Testis (tissue), 3 donors: ENCODE data around the gene UCP1. TPM values are rescaled to one million over a fixed set of nuclear protein-coding genes. Genes with fewer than 3 reads are reported as not detected.
"Not testable (repeated sequence)": the region's sequence is repeated elsewhere in the genome, so short reads cannot be mapped to it uniquely, and the experiment has no call there.

ENCODE experiments used
- DNase-seq: peaks from one replicate; pipeline ENCODE4 v3.0.0-alpha.2; 2019
- H3K27ac ChIP-seq, 2 donors: fragments of 200-600 bp; sonication (generic); one replicate each; pipeline ENCODE4 v1.5.1; 2019
- H3K27me3 ChIP-seq: fragments of 200-600 bp; sonication (generic); one replicate; pipeline ENCODE4 v1.5.1; 2019
- H3K36me3 ChIP-seq: fragments of 200-600 bp; sonication (generic); one replicate; pipeline ENCODE4 v1.5.1; 2017; ENCODE audit warnings: low read depth; ENCODE audit errors: missing control alignments
- H3K4me1 ChIP-seq: fragments of 200-600 bp; sonication (generic); one replicate; pipeline ENCODE4 v1.5.1; 2019
- H3K4me3 ChIP-seq, 2 donors: fragments of 200-600 bp; sonication (generic); one replicate each; pipeline ENCODE4 v1.5.1; 2017 to 2019
- H3K9me3 ChIP-seq: fragments of 200-600 bp; sonication (generic); one replicate; pipeline ENCODE4 v1.5.1; 2017
- CTCF ChIP-seq, 3 experiments: fragments of 450-650 bp in 2 of 3; fragments of 200-600 bp in 1 of 3; sonication (generic) in 1 of 3; IDR thresholded peaks; one replicate each; pipeline ENCODE4 v1.5.1; 2016 to 2019; ENCODE audit warnings: antibody characterized with exemption in 3 of 3, mild to moderate bottlenecking in 2 of 3, moderate library complexity in 1 of 3
- POLR2A ChIP-seq: fragments of 450-650 bp; IDR thresholded peaks from one replicate; pipeline ENCODE4 v1.6.1; 2017; ENCODE audit warnings: antibody characterized with exemption, mild to moderate bottlenecking, moderate library complexity
- WGBS, 2 donors: methylation state at CpG; one replicate each; pipeline ENCODE4 v1.1.5; 2018; 5-methylcytosine and 5-hydroxymethylcytosine counted together
- intact Hi-C: fragments of 100-400 bp; cut with DNase I; formaldehyde crosslinking; loops from one replicate; pipeline ENCODE4 v1.15.1; 2023; ENCODE audit warnings: low total_unique reads
- polyA plus RNA-seq: library from polyadenylated mRNA; stranded (reverse); fragments of 350-450 nt; fragmentation: Illumina TruSeq; extraction: RNeasy Lipid Tissue Mini Kit (QIAGEN cat#74804); gene quantifications from one replicate; pipeline ENCODE4 v1.2.3, GENCODE V29; 2014; ENCODE audit warnings: low read depth, low replicate concordance; ENCODE audit not compliant: insufficient read depth
- small RNA-seq, 2 donors: library from RNA; depleted of rRNA; stranded (forward); fragments of <200 nt; gene quantifications; one replicate each; pipeline ENCODE3, GENCODE V24; 2016
- total RNA-seq, 2 donors: library from RNA; depleted of rRNA; stranded (reverse); fragments of >200 nt; gene quantifications; one replicate each; pipeline ENCODE4 v1.2.3, GENCODE V29; 2016

The UCP1 gene
- total and polyA plus RNA-seq, 3 donors from 2014 or later = 0.79 TPM; not detected in 2

GRCh38 chr4:140523857-140524742, 44.7 kb downstream of the UCP1 start, which contains the start of gene ELMOD2:
Gene ELMOD2, plus strand, starts transcription at chr4:140524168. Its CDS starts 1,261 bp downstream, at chr4:140525429.
- Histone ChIP-seq H3K4me1 (no peaks in the 10 kb centered on the region), H3K27ac (peak within 1 kb of the TSS; percentile 48 to 81), H3K4me3 (peak within 1 kb of the TSS; percentile 82 to 88), H3K9me3 (no peaks in the 10 kb centered on the region), H3K27me3 (no peaks in the 10 kb centered on the region), H3K36me3 (no peaks in the 10 kb centered on the region)
- intact Hi-C loops = no loop called here
- 0% methylated on average over 55 to 76 of the region's 77 CpGs for WGBS, 2 donors
- TF ChIP-seq POLR2A = no peak
- TF ChIP-seq CTCF (IDR thresholded peaks at IDR 0.05) = peak; percentile 77 to 90 (median 83)
- DNase-seq = peak; percentile 100

GRCh38 chr4:140523370-140523856, 45.3 kb downstream of the UCP1 start:
- Histone ChIP-seq H3K9me3 (no peaks in the 10 kb centered on the region), H3K4me1 (no peaks in the 10 kb centered on the region), H3K27ac (peak overlapping the region in 1 of 2 donors; percentile 81), H3K27me3 (no peaks in the 10 kb centered on the region), H3K4me3 (peak overlapping the region; percentile 82 to 88), H3K36me3 (no peaks in the 10 kb centered on the region)
- TF ChIP-seq CTCF (IDR thresholded peaks at IDR 0.05) (no peak), POLR2A (no peak)
- no peak for DNase-seq
- 4 to 6% methylated on average over 8 of the region's 8 CpGs for WGBS, 2 donors
- intact Hi-C loops = no loop called here

- no peak for DNase-seq
- intact Hi-C loops = no loop called here
- Histone ChIP-seq H3K36me3 (no peaks in the 10 kb centered on the region), H3K27me3 (no peaks in the 10 kb centered on the region), H3K4me3 (no peak overlapping the region), H3K27ac (no peak overlapping the region), H3K9me3 (no peaks in the 10 kb centered on the region), H3K4me1 (no peaks in the 10 kb centered on the region)
- TF ChIP-seq POLR2A = no peak
- TF ChIP-seq CTCF (IDR thresholded peaks at IDR 0.05) = no peak
- 12 to 31% methylated on average over 1 of the region's 1 CpG for WGBS, 2 donors
Measured at GRCh38 chr4:140515423-140515822, 53.3 kb downstream of the UCP1 start.

GRCh38 chr4:140513765-140514164, 55.0 kb downstream of the UCP1 start:
- H3K27me3 ChIP-seq = not testable (repeated sequence)

More at GRCh38 chr4:140513765-140514164, 55.0 kb downstream of the UCP1 start:
- 91 to 99% methylated on average over 5 of the region's 5 CpGs for WGBS, 2 donors
- H3K36me3 ChIP-seq, H3K4me1 ChIP-seq, H3K4me3 ChIP-seq, H3K27ac ChIP-seq, DNase-seq, H3K9me3 ChIP-seq, intact Hi-C loops: not testable (repeated sequence)

Small RNAs within 50 kb of the gene (small RNA-seq; reads per million reads assigned to genes)
- gene AC108019.1 (0 reads per million in 2 donors), gene RN7SL152P (0 reads per million in 2 donors)

Other genes starting within 250 kb of the UCP1 start
- 10 to 100 TPM; 30.5 to 37.2 TPM for gene SCOC, start 195.3 kb downstream of the UCP1 start, total RNA-seq
- 44.5 TPM for gene SCOC, start 195.3 kb downstream of the UCP1 start, polyA plus RNA-seq
- gene CLGN, start 141.3 kb downstream of the UCP1 start, total RNA-seq = 10 to 100 TPM; 26.9 to 37.0 TPM
- gene CLGN, start 141.3 kb downstream of the UCP1 start, polyA plus RNA-seq = 75.6 TPM
- 10 to 100 TPM in 1 of 2 donors, 1 to 10 TPM in 1; 9.4 to 14.8 TPM for gene MGAT4D, start 70.7 kb downstream of the UCP1 start, total RNA-seq
- 38.6 TPM for gene MGAT4D, start 70.7 kb downstream of the UCP1 start, polyA plus RNA-seq
- 10 to 100 TPM; 23.0 to 42.2 TPM for gene ELMOD2, start 44.8 kb downstream of the UCP1 start, total RNA-seq
- 13.5 TPM for gene ELMOD2, start 44.8 kb downstream of the UCP1 start, polyA plus RNA-seq
- gene TBC1D9, start 187.4 kb upstream of the UCP1 start, total RNA-seq = 10 to 100 TPM in 1 of 2 donors, 1 to 10 TPM in 1; 9.8 to 13.1 TPM
- gene TBC1D9, start 187.4 kb upstream of the UCP1 start, polyA plus RNA-seq = 8.6 TPM